ENCODE data around the gene CFAP46. TPM values are rescaled to one million over a fixed set of nuclear protein-coding genes. Genes with fewer than 3 reads are reported as not detected.

The CFAP46 gene
- total RNA-seq (2011; cell fraction: chromatin; rRNA removed; ENCODE audit: low replicate concordance): not detected in 2 replicates
- not detected in 2 replicates for total RNA-seq (2011; cell fraction: nucleolus; rRNA removed)
- total RNA-seq (2011; cell fraction: nucleoplasm; rRNA removed): not detected in 2 replicates
- total RNA-seq (2014; rRNA removed) (not detected in 2 replicates), total RNA-seq (2014; rRNA removed; fragmentation: Illumina TruSeq; extraction: Trizol) (not detected in 2 replicates), total RNA-seq (2015; rRNA removed; fragmentation: Illumina TruSeq; extraction: Trizol) (not detected in 2 replicates), total RNA-seq (2021) (not detected in 2 replicates), polyA plus RNA-seq (2011; rRNA removed) (not detected in 2 replicates), polyA plus RNA-seq (2014; fragmentation: Illumina TruSeq; extraction: Trizol) (not detected in 2 replicates), polyA plus RNA-seq (2014; fragmentation: Nextera tagmentation; extraction: Ambion mirVana) (not detected), polyA plus RNA-seq (2014; rRNA removed) (not detected in 2 replicates), polyA minus RNA-seq (2011; rRNA and poly(A)+ RNA removed) (not detected in 2 replicates), Bru-seq, nascent RNA (percentile 1 among the genes with signal in this experiment), BruChase-seq, experiment 1, labeled RNA remaining after a 2-hour chase (percentile 1 among the genes with signal in this experiment), BruChase-seq, experiment 2, labeled RNA remaining after a 6-hour chase (not detected)
- polyA plus RNA-seq (2011; cell fraction: cytosol; rRNA removed): not detected in 2 replicates
- not detected in 2 replicates for polyA plus RNA-seq (2011; cell fraction: nucleus; rRNA removed)
- polyA plus RNA-seq (2012): not detected in 2 replicates
- polyA minus RNA-seq (2011; cell fraction: cytosol; rRNA and poly(A)+ RNA removed): not detected in 2 replicates
- polyA minus RNA-seq (2011; cell fraction: nucleus; rRNA and poly(A)+ RNA removed): not detected in 2 replicates
- long read RNA-seq, experiment 1: 0 reads
- long read RNA-seq, experiment 2: 0 reads
- long read RNA-seq, experiment 3: 0 reads

GRCh38 chr10:132942101-132943057 lies at the start of gene CFAP46:
Gene CFAP46 (minus strand): TSS chr10:132942570. CDS start chr10:132942484, 86 bp downstream.
- peaks cover 4 to 52% of the 10 kb centered on the region in 2 experiments; a peak in 3 of 5 replicates for H3K27me3 ChIP-seq (ENCODE audit: control insufficient read depth in 2 of 2, insufficient read depth in 2 of 2, low read length in 2 of 2)
- no peak for FAIRE-seq
- intact Hi-C loops (cut with micrococcal nuclease): no loop called here
- TF ChIP-seq, protein P1, sequence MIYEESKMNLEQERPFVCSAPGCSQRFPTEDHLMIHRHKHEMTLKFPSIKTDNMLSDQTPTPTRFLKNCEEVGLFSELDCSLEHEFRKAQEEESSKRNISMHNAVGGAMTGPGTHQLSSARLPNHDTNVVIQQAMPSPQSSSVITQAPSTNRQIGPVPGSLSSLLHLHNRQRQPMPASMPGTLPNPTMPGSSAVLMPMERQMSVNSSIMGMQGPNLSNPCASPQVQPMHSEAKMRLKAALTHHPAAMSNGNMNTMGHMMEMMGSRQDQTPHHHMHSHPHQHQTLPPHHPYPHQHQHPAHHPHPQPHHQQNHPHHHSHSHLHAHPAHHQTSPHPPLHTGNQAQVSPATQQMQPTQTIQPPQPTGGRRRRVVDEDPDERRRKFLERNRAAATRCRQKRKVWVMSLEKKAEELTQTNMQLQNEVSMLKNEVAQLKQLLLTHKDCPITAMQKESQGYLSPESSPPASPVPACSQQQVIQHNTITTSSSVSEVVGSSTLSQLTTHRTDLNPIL (CRISPR knock-in tag; IDR thresholded peaks at IDR 0.05): no peak
- TF ChIP-seq, protein P2, sequence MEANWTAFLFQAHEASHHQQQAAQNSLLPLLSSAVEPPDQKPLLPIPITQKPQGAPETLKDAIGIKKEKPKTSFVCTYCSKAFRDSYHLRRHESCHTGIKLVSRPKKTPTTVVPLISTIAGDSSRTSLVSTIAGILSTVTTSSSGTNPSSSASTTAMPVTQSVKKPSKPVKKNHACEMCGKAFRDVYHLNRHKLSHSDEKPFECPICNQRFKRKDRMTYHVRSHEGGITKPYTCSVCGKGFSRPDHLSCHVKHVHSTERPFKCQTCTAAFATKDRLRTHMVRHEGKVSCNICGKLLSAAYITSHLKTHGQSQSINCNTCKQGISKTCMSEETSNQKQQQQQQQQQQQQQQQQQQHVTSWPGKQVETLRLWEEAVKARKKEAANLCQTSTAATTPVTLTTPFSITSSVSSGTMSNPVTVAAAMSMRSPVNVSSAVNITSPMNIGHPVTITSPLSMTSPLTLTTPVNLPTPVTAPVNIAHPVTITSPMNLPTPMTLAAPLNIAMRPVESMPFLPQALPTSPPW (CRISPR knock-in tag; IDR thresholded peaks at IDR 0.05): no peak
- TF ChIP-seq ZNF407 (IDR thresholded peaks at IDR 0.05; ENCODE audit: low read depth): peak; percentile 57; the same call in 1 of the 2 replicates

More at GRCh38 chr10:132942101-132943057, at the start of gene CFAP46:
- no peak for ATAC-seq
- no peak within 1 kb of the TSS for H3K9ac ChIP-seq (ENCODE audit: insufficient read depth in 1 of 2, low read depth in 2 of 2, low read length in 2 of 2)
- H3K4me1 ChIP-seq (replicated peaks in 1 of 2; ENCODE audit: control insufficient read depth in 2 of 2, insufficient read depth in 2 of 2, low read length in 2 of 2): peaks cover 0 to 7% of the 10 kb centered on the region in 2 experiments; a peak in 1 of 5 replicates
- 30% methylated on average over 8 of the region's 90 CpGs for WGBS (ENCODE audit: insufficient coverage, low coverage, missing lambda C conversion rate)
- ChIA-PET POLR2A (no interaction called here), CTCF (ENCODE audit: low intra/inter-chr PET ratio) (interaction anchor here (0.6 kb wide), 1 partner anchor 143 kb away, joined by 3 read pairs; no protein-coding TSS in a partner anchor)
- H3K9me1 ChIP-seq (ENCODE audit: control insufficient read depth, insufficient read depth, low read length): no peaks in the 10 kb centered on the region
- H4K20me1 ChIP-seq (replicated peaks; ENCODE audit: control insufficient read depth, insufficient read depth, low read length): no peaks in the 10 kb centered on the region
- no peak for DNase-seq (ENCODE audit: extremely low read depth in 1 of 4, low spot score in 3 of 4)
- in situ Hi-C loops (cut with MboI): loop anchor here (5.0 kb wide), 1 partner anchor 180 kb away; no protein-coding TSS in a partner anchor
- no peak within 1 kb of the TSS for H2AFZ ChIP-seq (ENCODE audit: low read depth, low read length)
- no peaks in the 10 kb centered on the region for H3K9me3 ChIP-seq (replicated peaks; ENCODE audit: control insufficient read depth, insufficient read depth, low read depth, low read length)
- H3K4me3 ChIP-seq: no peak within 1 kb of the TSS
- H3K27ac ChIP-seq (ENCODE audit: extremely low read depth, low read depth, low read length): no peak within 1 kb of the TSS
- no peaks in the 10 kb centered on the region for H3K36me3 ChIP-seq (ENCODE audit: control insufficient read depth, insufficient read depth, low read length)
- BruUV-seq (replicated peaks): no TSS peak
- no peaks in the 10 kb centered on the region for H3K79me2 ChIP-seq (ENCODE audit: control insufficient read depth, insufficient read depth, low read length)
- no peak within 1 kb of the TSS for H3K4me2 ChIP-seq (ENCODE audit: insufficient read depth, low read length)
